Measurements from ENCODE around the gene CDX2. TPM values are rescaled to one million over a fixed set of nuclear protein-coding genes. Genes with fewer than 3 reads are reported as not detected.

Gene CDX2
- total and polyA plus RNA-seq, 2 donors (not counting 1 experiment from before 2014, with no cell fraction given), result not detected

DNA sequence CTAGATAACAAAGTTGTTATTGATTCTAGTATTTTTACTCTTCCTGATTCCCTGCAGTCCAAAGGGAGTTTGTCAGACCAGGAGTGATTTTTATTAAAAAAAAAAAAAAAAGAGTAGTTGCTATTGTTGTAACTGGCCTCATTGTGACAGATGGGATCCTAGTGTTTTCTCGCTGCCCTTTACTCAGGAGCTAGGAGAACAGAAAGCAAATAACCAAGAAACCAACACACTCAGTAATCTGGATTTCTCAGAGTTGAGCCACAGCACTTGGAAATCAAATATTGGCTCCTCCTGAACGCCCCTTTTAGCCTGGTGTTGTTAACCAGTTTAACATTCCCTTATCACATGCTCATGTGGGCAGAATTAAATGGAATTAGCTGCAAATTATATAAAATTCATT lies 57.6 kb downstream of the CDX2 start:
- H3K9me3 Mint-ChIP-seq (ENCODE audit: insufficient read depth), result no peaks in the 10 kb centered on the region
- H3K27me3 Mint-ChIP-seq, result peaks cover 68% of the 10 kb centered on the region
- WGBS (ENCODE audit: insufficient coverage), result no CpG with 5 or more reads among the region's 2 CpGs
- Histone ChIP-seq H4K20me1 (ENCODE audit: control insufficient read depth, insufficient read depth, low read length, poor library complexity, severe bottlenecking) (no peaks in the 10 kb centered on the region), H3K9me3 (ENCODE audit: control extremely low read depth in 1 of 3, control insufficient read depth in 2 of 3, insufficient read depth in 1 of 3, low read length in 2 of 3) (peaks cover 0 to 6% (median 0%) of the 10 kb centered on the region in 3 donors), H3K4me2 (replicated peaks; ENCODE audit: low read depth, low read length, poor library complexity, severe bottlenecking) (no peak overlapping the region), H3K9ac (ENCODE audit: low read length) (no peak overlapping the region), H3K27ac (ENCODE audit: low read length in 2 of 2) (no peak overlapping the region), H3K79me2 (ENCODE audit: control insufficient read depth, insufficient read depth, low read length) (no peaks in the 10 kb centered on the region), H3K4me3 (ENCODE audit: control extremely low read depth in 1 of 5, extremely low read depth in 1 of 5, insufficient read depth in 1 of 5, low read depth in 2 of 5, low read length in 4 of 5) (no peak overlapping the region), H3K4me1 (ENCODE audit: control insufficient read depth in 2 of 2, insufficient read depth in 2 of 2, low read length in 2 of 2) (no peaks in the 10 kb centered on the region), H3K36me3 (replicated peaks in 1 of 2; ENCODE audit: control extremely low read depth in 1 of 2, control insufficient read depth in 1 of 2, extremely low read depth in 1 of 2, insufficient read depth in 2 of 2, low read length in 1 of 2) (no peaks in the 10 kb centered on the region), H2AFZ (ENCODE audit: insufficient read depth, low read depth, low read length, poor library complexity, severe bottlenecking) (no peak overlapping the region), H3K27me3 (replicated peaks in 1 of 4; ENCODE audit: control extremely low read depth in 1 of 4, control insufficient read depth in 3 of 4, insufficient read depth in 4 of 4, low read length in 3 of 4) (peaks cover 0 to 56% (median 32%) of the 10 kb centered on the region in 4 experiments)
- no peaks in the 10 kb centered on the region for H3K4me1 Mint-ChIP-seq
- no peak overlapping the region for H3K27ac Mint-ChIP-seq
- TF ChIP-seq EZH2 (IDR thresholded peaks at IDR 0.05; ENCODE audit: borderline replicate concordance, insufficient read depth, low read depth, low read length, poor library complexity, severe bottlenecking), result no peak
- no peak for TF ChIP-seq CTCF (IDR thresholded peaks at IDR 0.05)
- intact Hi-C loops (cut with micrococcal nuclease), result loop anchor here (10.0 kb wide), 1 partner anchor 77 kb away; no protein-coding TSS in a partner anchor
- CTCF ChIA-PET, result interaction anchor here (1.0 kb wide), 1 partner anchor 85 kb away, joined by 3 read pairs; no protein-coding TSS in a partner anchor
- H3K4me3 Mint-ChIP-seq, result no peak overlapping the region
- POLR2A ChIA-PET, result no interaction called here
- DNase-seq, result no peak
- ATAC-seq (ENCODE audit: low read depth), result no peak

Small RNA genes lying within 50 kb of the gene (small RNA-seq; reads per million reads assigned to genes)
- not detected for gene ATP5F1EP2 (ENCODE audit: insufficient read length, low read depth, low replicate concordance)
- gene RN7SL272P (ENCODE audit: insufficient read length, low read depth, low replicate concordance), result not detected

Other genes starting within 250 kb of the CDX2 start
- not detected in 2 replicates for gene GSX1, start 176.8 kb downstream of the CDX2 start, total RNA-seq
- not detected in 2 replicates for gene GSX1, start 176.8 kb downstream of the CDX2 start, polyA plus RNA-seq
- gene PDX1, start 49.3 kb downstream of the CDX2 start, total RNA-seq, result not detected in 2 replicates
- not detected in 2 replicates for gene PDX1, start 49.3 kb downstream of the CDX2 start, polyA plus RNA-seq
- not detected in 2 replicates for gene URAD, start 19.4 kb upstream of the CDX2 start, total RNA-seq
- not detected in 2 replicates for gene URAD, start 19.4 kb upstream of the CDX2 start, polyA plus RNA-seq
- 0.42 and 0.70 TPM in 2 replicates for gene FLT3, start 131.3 kb upstream of the CDX2 start, total RNA-seq
- gene FLT3, start 131.3 kb upstream of the CDX2 start, polyA plus RNA-seq, result 0.10 and 0.13 TPM in 2 replicates
- 117 and 119 TPM in 2 replicates for gene PAN3, start 169.2 kb upstream of the CDX2 start, total RNA-seq
- 23.4 and 37.7 TPM in 2 replicates for gene PAN3, start 169.2 kb upstream of the CDX2 start, polyA plus RNA-seq

Data from B cell (primary cell).